ENCODE results near the gene FFAR3. TPM values are rescaled to one million over a fixed set of nuclear protein-coding genes. Genes with fewer than 3 reads are reported as not detected.
"Not testable (repeated sequence)": the region's sequence is repeated elsewhere in the genome, so short reads cannot be mapped to it uniquely, and the experiment has no call there.

FFAR3 gene
- polyA plus RNA-seq, 1 donor: 0.79 TPM

GRCh38 chr19:35377656-35378055 lies 19.4 kb downstream of the FFAR3 start:
- WGBS (ENCODE audit: insufficient coverage, low lambda C conversion rate): 67% methylated on average over 1 of the region's 1 CpG
- H3K27me3 ChIP-seq (ENCODE audit: control insufficient read depth, insufficient read depth, low read length): peaks cover 3% of the 10 kb centered on the region

GRCh38 chr19:35378356-35378755 lies 20.1 kb downstream of the FFAR3 start:
- H3K9me3 ChIP-seq (ENCODE audit: control insufficient read depth, low read depth, low read length): no peaks in the 10 kb centered on the region
- peaks cover 12% of the 10 kb centered on the region for H3K4me1 ChIP-seq (ENCODE audit: control insufficient read depth, insufficient read depth, low read length)
- no peak overlapping the region for H3K4me3 ChIP-seq (ENCODE audit: low read length)
- H3K27ac ChIP-seq (ENCODE audit: low read length): no peak overlapping the region
- peaks cover 3% of the 10 kb centered on the region for H3K27me3 ChIP-seq (ENCODE audit: control insufficient read depth, insufficient read depth, low read length)
- no peak for DNase-seq
- no peaks in the 10 kb centered on the region for H3K36me3 ChIP-seq (ENCODE audit: control insufficient read depth, insufficient read depth, low read length)
- WGBS (ENCODE audit: insufficient coverage, low lambda C conversion rate): no CpG with 5 or more reads among the region's 3 CpGs

More at GRCh38 chr19:35377656-35378055, 19.4 kb downstream of the FFAR3 start:
- no peaks in the 10 kb centered on the region for H3K9me3 ChIP-seq (ENCODE audit: control insufficient read depth, low read depth, low read length)
- no peaks in the 10 kb centered on the region for H3K36me3 ChIP-seq (ENCODE audit: control insufficient read depth, insufficient read depth, low read length)
- H3K27ac ChIP-seq (ENCODE audit: low read length): no peak overlapping the region
- H3K4me3 ChIP-seq (ENCODE audit: low read length): no peak overlapping the region
- peaks cover 12% of the 10 kb centered on the region for H3K4me1 ChIP-seq (ENCODE audit: control insufficient read depth, insufficient read depth, low read length)
- no peak for DNase-seq

- H3K9me3 ChIP-seq (ENCODE audit: control insufficient read depth, low read depth, low read length); H3K4me3 ChIP-seq (ENCODE audit: low read length); H3K27me3 ChIP-seq (ENCODE audit: control insufficient read depth, insufficient read depth, low read length); H3K27ac ChIP-seq (ENCODE audit: low read length); H3K36me3 ChIP-seq (ENCODE audit: control insufficient read depth, insufficient read depth, low read length); DNase-seq: not testable (repeated sequence)
- peaks cover 12% of the 10 kb centered on the region for H3K4me1 ChIP-seq (ENCODE audit: control insufficient read depth, insufficient read depth, low read length)
- 100% methylated on average over 1 of the region's 5 CpGs for WGBS (ENCODE audit: insufficient coverage, low lambda C conversion rate)
Measured at GRCh38 chr19:35379545-35379944, 21.3 kb downstream of the FFAR3 start.

GRCh38 chr19:35379992-35380391 lies 21.7 kb downstream of the FFAR3 start:
- no CpG with 5 or more reads among the region's 1 CpG for WGBS (ENCODE audit: insufficient coverage, low lambda C conversion rate)
- Histone ChIP-seq H3K4me1 (ENCODE audit: control insufficient read depth, insufficient read depth, low read length) (peaks cover 12% of the 10 kb centered on the region), H3K9me3 (ENCODE audit: control insufficient read depth, low read depth, low read length) (no peaks in the 10 kb centered on the region), H3K36me3 (ENCODE audit: control insufficient read depth, insufficient read depth, low read length) (no peaks in the 10 kb centered on the region), H3K27me3 (ENCODE audit: control insufficient read depth, insufficient read depth, low read length) (peaks cover 3% of the 10 kb centered on the region), H3K4me3 (ENCODE audit: low read length) (no peak overlapping the region), H3K27ac (ENCODE audit: low read length) (peak overlapping the region; percentile 27)
- no peak for DNase-seq

GRCh38 chr19:35380450-35381124 lies 22.3 kb downstream of the FFAR3 start:
- Histone ChIP-seq H3K27ac (ENCODE audit: low read length) (peak overlapping the region; percentile 27), H3K36me3 (ENCODE audit: control insufficient read depth, insufficient read depth, low read length) (no peaks in the 10 kb centered on the region), H3K4me3 (ENCODE audit: low read length) (no peak overlapping the region), H3K4me1 (ENCODE audit: control insufficient read depth, insufficient read depth, low read length) (peaks cover 12% of the 10 kb centered on the region), H3K9me3 (ENCODE audit: control insufficient read depth, low read depth, low read length) (peaks cover 1% of the 10 kb centered on the region), H3K27me3 (ENCODE audit: control insufficient read depth, insufficient read depth, low read length) (peaks cover 3% of the 10 kb centered on the region)
- no CpG with 5 or more reads among the region's 9 CpGs for WGBS (ENCODE audit: insufficient coverage, low lambda C conversion rate)
- DNase-seq: peak; percentile 62 to 77

GRCh38 chr19:35381318-35381717 lies 23.1 kb downstream of the FFAR3 start:
- no CpG with 5 or more reads among the region's 3 CpGs for WGBS (ENCODE audit: insufficient coverage, low lambda C conversion rate)
- peaks cover 7% of the 10 kb centered on the region for H3K9me3 ChIP-seq (ENCODE audit: control insufficient read depth, low read depth, low read length)
- H3K27me3 ChIP-seq (ENCODE audit: control insufficient read depth, insufficient read depth, low read length): peaks cover 3% of the 10 kb centered on the region
- H3K4me1 ChIP-seq (ENCODE audit: control insufficient read depth, insufficient read depth, low read length): peaks cover 12% of the 10 kb centered on the region
- no peaks in the 10 kb centered on the region for H3K36me3 ChIP-seq (ENCODE audit: control insufficient read depth, insufficient read depth, low read length)
- no peak for DNase-seq
- no peak overlapping the region for H3K4me3 ChIP-seq (ENCODE audit: low read length)
- H3K27ac ChIP-seq (ENCODE audit: low read length): no peak overlapping the region

- DNase-seq: no peak
- H3K9me3 ChIP-seq (ENCODE audit: control insufficient read depth, low read depth, low read length): peaks cover 9% of the 10 kb centered on the region
- no peak overlapping the region for H3K27ac ChIP-seq (ENCODE audit: low read length)
- no peak overlapping the region for H3K4me3 ChIP-seq (ENCODE audit: low read length)
- peaks cover 12% of the 10 kb centered on the region for H3K4me1 ChIP-seq (ENCODE audit: control insufficient read depth, insufficient read depth, low read length)
- H3K36me3 ChIP-seq (ENCODE audit: control insufficient read depth, insufficient read depth, low read length): no peaks in the 10 kb centered on the region
- peaks cover 3% of the 10 kb centered on the region for H3K27me3 ChIP-seq (ENCODE audit: control insufficient read depth, insufficient read depth, low read length)
- 70% methylated on average over 2 of the region's 6 CpGs for WGBS (ENCODE audit: insufficient coverage, low lambda C conversion rate)
Measured at GRCh38 chr19:35381926-35382325, 23.7 kb downstream of the FFAR3 start.

- Histone ChIP-seq H3K27ac (ENCODE audit: low read length) (no peak overlapping the region), H3K9me3 (ENCODE audit: control insufficient read depth, low read depth, low read length) (peaks cover 9% of the 10 kb centered on the region), H3K27me3 (ENCODE audit: control insufficient read depth, insufficient read depth, low read length) (peaks cover 3% of the 10 kb centered on the region), H3K4me1 (ENCODE audit: control insufficient read depth, insufficient read depth, low read length) (peaks cover 12% of the 10 kb centered on the region), H3K36me3 (ENCODE audit: control insufficient read depth, insufficient read depth, low read length) (no peaks in the 10 kb centered on the region), H3K4me3 (ENCODE audit: low read length) (no peak overlapping the region)
- no peak for DNase-seq
- no CpG with 5 or more reads among the region's 2 CpGs for WGBS (ENCODE audit: insufficient coverage, low lambda C conversion rate)
Measured at GRCh38 chr19:35383536-35383935, 25.3 kb downstream of the FFAR3 start.

- H3K4me1 ChIP-seq (ENCODE audit: control insufficient read depth, insufficient read depth, low read length): no peaks in the 10 kb centered on the region
- DNase-seq: no peak
- peaks cover 9% of the 10 kb centered on the region for H3K9me3 ChIP-seq (ENCODE audit: control insufficient read depth, low read depth, low read length)
- H3K27me3 ChIP-seq (ENCODE audit: control insufficient read depth, insufficient read depth, low read length): no peaks in the 10 kb centered on the region
- no peaks in the 10 kb centered on the region for H3K36me3 ChIP-seq (ENCODE audit: control insufficient read depth, insufficient read depth, low read length)
- no peak overlapping the region for H3K27ac ChIP-seq (ENCODE audit: low read length)
- no peak overlapping the region for H3K4me3 ChIP-seq (ENCODE audit: low read length)
- no CpG with 5 or more reads among the region's 6 CpGs for WGBS (ENCODE audit: insufficient coverage, low lambda C conversion rate)
Measured at GRCh38 chr19:35388277-35389054, 30.2 kb downstream of the FFAR3 start.

- Histone ChIP-seq H3K36me3 (ENCODE audit: control insufficient read depth, insufficient read depth, low read length) (no peaks in the 10 kb centered on the region), H3K4me1 (ENCODE audit: control insufficient read depth, insufficient read depth, low read length) (no peaks in the 10 kb centered on the region), H3K27ac (ENCODE audit: low read length) (no peak overlapping the region), H3K4me3 (ENCODE audit: low read length) (no peak overlapping the region), H3K27me3 (ENCODE audit: control insufficient read depth, insufficient read depth, low read length) (no peaks in the 10 kb centered on the region), H3K9me3 (ENCODE audit: control insufficient read depth, low read depth, low read length) (peaks cover 9% of the 10 kb centered on the region)
- WGBS (ENCODE audit: insufficient coverage, low lambda C conversion rate): no CpG with 5 or more reads among the region's 6 CpGs
- DNase-seq: no peak
Measured at GRCh38 chr19:35389192-35389861, 31.1 kb downstream of the FFAR3 start.
